Gastrocnemius medialis (tissue), 4 donors: Measurements from ENCODE around the gene ETFB. TPM values are rescaled to one million over a fixed set of nuclear protein-coding genes. Genes with fewer than 3 reads are reported as not detected.

Experiments
- ATAC-seq, 2 donors: fragments of 150-250 bp; one replicate each; pipeline ENCODE4 v1.9.1; 2016
- DNase-seq, 2 donors: peaks; one replicate each; pipeline ENCODE4 v3.0.0-alpha.2; 2019
- H3K27ac ChIP-seq, 4 donors: fragments of 200-600 bp; sonication (generic); 1 replicate in 1 of 4; 2 replicates in 3 of 4; pipeline ENCODE4 v1.5.1; 2016 to 2018; ENCODE audit warnings: mild to moderate bottlenecking in 2 of 4, moderate library complexity in 1 of 4
- H3K27me3 ChIP-seq, 3 donors: fragments of 200-600 bp; sonication (generic) in 2 of 3; 1 replicate in 1 of 3; 2 replicates in 2 of 3; pipeline versions ENCODE4 v1.5.1 to v1.6.0; 2016 to 2019; ENCODE audit warnings: mild to moderate bottlenecking in 1 of 3, moderate library complexity in 1 of 3
- H3K36me3 ChIP-seq, 2 donors: fragments of 200-600 bp; sonication (generic) in 1 of 2; one replicate each; pipeline ENCODE4 v1.5.1; 2017 to 2018
- H3K4me1 ChIP-seq, 2 donors: fragments of 200-600 bp; sonication (generic) in 1 of 2; one replicate each; pipeline ENCODE4 v1.5.1; 2016 to 2017; ENCODE audit warnings: mild to moderate bottlenecking in 2 of 2
- H3K4me3 ChIP-seq, 4 donors: fragments of 200-600 bp; sonication (generic) in 3 of 4; 1 replicate in 1 of 4; 2 replicates in 3 of 4; pipeline ENCODE4 v1.5.1; 2016 to 2019; ENCODE audit warnings: mild to moderate bottlenecking in 2 of 4
- H3K9me3 ChIP-seq, 3 donors: fragments of 200-600 bp; sonication (generic) in 2 of 3; 1 replicate in 1 of 3; 2 replicates in 2 of 3; pipeline ENCODE4 v1.5.1; 2016 to 2019
- CTCF ChIP-seq, 5 experiments: fragments of 450-650 bp in 3 of 5; fragments of 200-600 bp in 2 of 5; sonication (generic) in 2 of 5; IDR thresholded peaks in 4 of 5; conservative IDR thresholded peaks in 1 of 5; 1 replicate in 4 of 5; 2 replicates in 1 of 5; pipeline ENCODE4 v1.5.1; 2016 to 2019; ENCODE audit warnings: antibody characterized with exemption in 5 of 5, mild to moderate bottlenecking in 3 of 5, moderate library complexity in 3 of 5
- POLR2A ChIP-seq, 2 donors: fragments of 450-650 bp; IDR thresholded peaks; one replicate each; pipeline ENCODE4 v1.6.1; 2017; ENCODE audit warnings: antibody characterized with exemption in 2 of 2, mild to moderate bottlenecking in 2 of 2, moderate library complexity in 2 of 2
- in situ Hi-C, 4 donors: fragments of 200-750 bp; cut with MboI; loops; one replicate each; pipeline versions ENCODE4 v1.15.0 to v1.8.0; 2017; ENCODE audit warnings: low sequenced_read_pairs in 4 of 4
- intact Hi-C: fragments of 100-400 bp; cut with DNase I; formaldehyde crosslinking; loops from one replicate; pipeline ENCODE4 v1.15.1; 2023; ENCODE audit warnings: low total_unique reads
- total RNA-seq, 4 donors: library from RNA; depleted of rRNA; stranded (reverse); fragments of >200 nt; gene quantifications; one replicate each; pipeline versions ENCODE4 v1.1.0 to v1.2.3, GENCODE V29; 2016

ETFB gene
- total RNA-seq, 4 donors from 2014 or later = 118 to 164 (median 141) TPM

GRCh38 chr19:51354103-51354741 is 12.0 kb downstream of the ETFB start:
- H3K27ac ChIP-seq = no peak overlapping the region
- ATAC-seq = no peak
- intact Hi-C loops = no loop called here

GRCh38 chr19:51352783-51353360 is 13.3 kb downstream of the ETFB start:
- Histone ChIP-seq H3K27ac (no peak overlapping the region), H3K4me3 (no peak overlapping the region), H3K9me3 (no peaks in the 10 kb centered on the region), H3K36me3 (peaks cover 0 to 20% of the 10 kb centered on the region in 2 donors), H3K27me3 (no peaks in the 10 kb centered on the region), H3K4me1 (no peaks in the 10 kb centered on the region)
- DNase-seq = no peak
- in situ Hi-C loops = no loop called here
- intact Hi-C loops = no loop called here
- no peak for ATAC-seq
- TF ChIP-seq POLR2A (IDR thresholded peaks at IDR 0.05) (no peak), CTCF (IDR thresholded peaks at IDR 0.05 in 4 of 5, conservative IDR thresholded peaks at IDR 0.05 in 1 of 5) (no peak)

More at GRCh38 chr19:51354103-51354741, 12.0 kb downstream of the ETFB start:
- H3K4me1 ChIP-seq = no peaks in the 10 kb centered on the region
- in situ Hi-C loops = no loop called here
- DNase-seq = no peak
- TF ChIP-seq POLR2A (IDR thresholded peaks at IDR 0.05) = no peak
- no peak for TF ChIP-seq CTCF (IDR thresholded peaks at IDR 0.05 in 4 of 5, conservative IDR thresholded peaks at IDR 0.05 in 1 of 5)
- no peaks in the 10 kb centered on the region for H3K9me3 ChIP-seq
- H3K27me3 ChIP-seq = no peaks in the 10 kb centered on the region
- H3K36me3 ChIP-seq = peaks cover 0 to 15% of the 10 kb centered on the region in 2 donors
- no peak overlapping the region for H3K4me3 ChIP-seq

GRCh38 chr19:51351266-51351990 is 14.8 kb downstream of the ETFB start:
- no peak for ATAC-seq
- Histone ChIP-seq H3K4me1 (no peaks in the 10 kb centered on the region), H3K27ac (peak overlapping the region; percentile 27 to 72 (median 62)), H3K4me3 (no peak overlapping the region), H3K9me3 (no peaks in the 10 kb centered on the region), H3K36me3 (peaks cover 0 to 35% of the 10 kb centered on the region in 2 donors), H3K27me3 (no peaks in the 10 kb centered on the region)
- no peak for TF ChIP-seq POLR2A (IDR thresholded peaks at IDR 0.05)
- DNase-seq = no peak
- intact Hi-C loops = no loop called here
- in situ Hi-C loops = no loop called here

- in situ Hi-C loops = no loop called here
- intact Hi-C loops = no loop called here
- no peak for ATAC-seq
- H3K27ac ChIP-seq = no peak overlapping the region
- H3K4me1 ChIP-seq = no peaks in the 10 kb centered on the region
- H3K4me3 ChIP-seq = no peak overlapping the region
- peaks cover 0 to 52% of the 10 kb centered on the region in 2 donors for H3K36me3 ChIP-seq
- TF ChIP-seq POLR2A (IDR thresholded peaks at IDR 0.05) (no peak), CTCF (IDR thresholded peaks at IDR 0.05 in 4 of 5, conservative IDR thresholded peaks at IDR 0.05 in 1 of 5) (no peak)
- H3K27me3 ChIP-seq = no peaks in the 10 kb centered on the region
- DNase-seq = no peak
- no peaks in the 10 kb centered on the region for H3K9me3 ChIP-seq
Measured at GRCh38 chr19:51347209-51347928, 18.8 kb downstream of the ETFB start.

- H3K36me3 ChIP-seq = peaks cover 0 to 47% of the 10 kb centered on the region in 2 donors
Measured at GRCh38 chr19:51346742-51347141, 19.4 kb downstream of the ETFB start.

More at GRCh38 chr19:51346742-51347141, 19.4 kb downstream of the ETFB start:
- intact Hi-C loops (no loop called here), in situ Hi-C loops (no loop called here)
- Histone ChIP-seq H3K9me3 (no peaks in the 10 kb centered on the region), H3K27me3 (no peaks in the 10 kb centered on the region), H3K4me3 (no peak overlapping the region), H3K27ac (no peak overlapping the region), H3K4me1 (no peaks in the 10 kb centered on the region)
- TF ChIP-seq POLR2A (IDR thresholded peaks at IDR 0.05) = no peak
- no peak for TF ChIP-seq CTCF (IDR thresholded peaks at IDR 0.05 in 4 of 5, conservative IDR thresholded peaks at IDR 0.05 in 1 of 5)
- ATAC-seq = no peak
- DNase-seq = no peak
